Endothelial cell (in vitro differentiated cells): ENCODE data around the gene GALNT17. TPM values are rescaled to one million over a fixed set of nuclear protein-coding genes. Genes with fewer than 3 reads are reported as not detected.

Source experiments
- DNase-seq: peaks from one replicate; pipeline ENCODE4 v3.0.0; 2021; ENCODE audit warnings: low spot score
- H3K27ac Mint-ChIP-seq: one replicate; pipeline ENCODE4 v1.8.0; 2021; ENCODE audit warnings: mixed read lengths, inconsistent platforms; ENCODE audit not compliant: unreplicated experiment
- H3K27me3 Mint-ChIP-seq: one replicate; pipeline ENCODE4 v1.8.0; 2021; ENCODE audit warnings: mild to moderate bottlenecking, moderate library complexity, mixed read lengths, inconsistent platforms; ENCODE audit not compliant: unreplicated experiment
- H3K36me3 Mint-ChIP-seq: one replicate; pipeline ENCODE4 v1.8.0; 2021; ENCODE audit warnings: mild to moderate bottlenecking, low read depth, mixed read lengths, inconsistent platforms; ENCODE audit not compliant: unreplicated experiment
- H3K4me1 Mint-ChIP-seq: one replicate; pipeline ENCODE4 v1.8.0; 2021; ENCODE audit warnings: mild to moderate bottlenecking, mixed read lengths, inconsistent platforms; ENCODE audit not compliant: unreplicated experiment
- H3K4me3 Mint-ChIP-seq: one replicate; pipeline ENCODE4 v1.8.0; 2021; ENCODE audit warnings: mild to moderate bottlenecking, mixed read lengths, inconsistent platforms; ENCODE audit not compliant: unreplicated experiment
- H3K9me3 Mint-ChIP-seq: one replicate; pipeline ENCODE4 v1.8.0; 2021; ENCODE audit warnings: mixed read lengths, inconsistent platforms; ENCODE audit not compliant: unreplicated experiment
- CTCF ChIP-seq: fragments of 200-600 bp; sonication (generic); IDR thresholded peaks from one replicate; pipeline ENCODE4 v1.5.0; 2021; ENCODE audit warnings: antibody characterized with exemption; ENCODE audit not compliant: unreplicated experiment
- total RNA-seq: library from RNA; stranded (reverse); fragmentation: NEBNext Ultra II Directional; extraction: Animal tissue kit (Norgen Biotek cat#: 25700); gene quantifications from one replicate; pipeline ENCODE4 v1.2.1, GENCODE V29; 2021; ENCODE audit not compliant: unreplicated experiment

GALNT17 gene
- total RNA-seq, 1 donor from 2014 or later: 0.38 TPM

GRCh38 chr7:71155236-71155635, 23.3 kb downstream of the GALNT17 start:
- Mint-ChIP-seq H3K9me3 (peaks cover 14% of the 10 kb centered on the region), H3K27ac (no peak overlapping the region)

GRCh38 chr7:71157757-71158156, 25.8 kb downstream of the GALNT17 start:
- no peak for TF ChIP-seq CTCF
- H3K9me3 Mint-ChIP-seq: peaks cover 14% of the 10 kb centered on the region
- H3K27me3 Mint-ChIP-seq: peaks cover 4% of the 10 kb centered on the region
- no peaks in the 10 kb centered on the region for H3K4me1 Mint-ChIP-seq
- H3K27ac Mint-ChIP-seq: no peak overlapping the region
- no peaks in the 10 kb centered on the region for H3K36me3 Mint-ChIP-seq
- H3K4me3 Mint-ChIP-seq: no peak overlapping the region
- DNase-seq: no peak

More at GRCh38 chr7:71155236-71155635, 23.3 kb downstream of the GALNT17 start:
- no peak for TF ChIP-seq CTCF
- H3K4me3 Mint-ChIP-seq: no peak overlapping the region
- H3K27me3 Mint-ChIP-seq: peaks cover 4% of the 10 kb centered on the region
- DNase-seq: no peak
- H3K36me3 Mint-ChIP-seq: no peaks in the 10 kb centered on the region
- no peaks in the 10 kb centered on the region for H3K4me1 Mint-ChIP-seq

- TF ChIP-seq CTCF: no peak
- no peak overlapping the region for H3K4me3 Mint-ChIP-seq
- DNase-seq: no peak
- no peaks in the 10 kb centered on the region for H3K36me3 Mint-ChIP-seq
- H3K4me1 Mint-ChIP-seq: no peaks in the 10 kb centered on the region
- no peak overlapping the region for H3K27ac Mint-ChIP-seq
- peaks cover 2% of the 10 kb centered on the region for H3K9me3 Mint-ChIP-seq
- H3K27me3 Mint-ChIP-seq: no peaks in the 10 kb centered on the region
Measured at GRCh38 chr7:71165708-71166107, 33.8 kb downstream of the GALNT17 start.

GRCh38 chr7:71171476-71171875, 39.5 kb downstream of the GALNT17 start:
- no peak for DNase-seq
- Mint-ChIP-seq H3K4me1 (no peaks in the 10 kb centered on the region), H3K4me3 (no peak overlapping the region), H3K27me3 (no peaks in the 10 kb centered on the region), H3K9me3 (peaks cover 19% of the 10 kb centered on the region), H3K36me3 (no peaks in the 10 kb centered on the region), H3K27ac (no peak overlapping the region)
- TF ChIP-seq CTCF: no peak

GRCh38 chr7:71173955-71174354, 42.0 kb downstream of the GALNT17 start:
- no peak overlapping the region for H3K27ac Mint-ChIP-seq
- no peaks in the 10 kb centered on the region for H3K36me3 Mint-ChIP-seq
- H3K4me1 Mint-ChIP-seq: no peaks in the 10 kb centered on the region
- no peak for TF ChIP-seq CTCF
- peaks cover 19% of the 10 kb centered on the region for H3K9me3 Mint-ChIP-seq
- H3K4me3 Mint-ChIP-seq: no peak overlapping the region
- no peak for DNase-seq
- no peaks in the 10 kb centered on the region for H3K27me3 Mint-ChIP-seq
